Measurements from ENCODE around the gene LSM14A.

Gene LSM14A

DNA sequence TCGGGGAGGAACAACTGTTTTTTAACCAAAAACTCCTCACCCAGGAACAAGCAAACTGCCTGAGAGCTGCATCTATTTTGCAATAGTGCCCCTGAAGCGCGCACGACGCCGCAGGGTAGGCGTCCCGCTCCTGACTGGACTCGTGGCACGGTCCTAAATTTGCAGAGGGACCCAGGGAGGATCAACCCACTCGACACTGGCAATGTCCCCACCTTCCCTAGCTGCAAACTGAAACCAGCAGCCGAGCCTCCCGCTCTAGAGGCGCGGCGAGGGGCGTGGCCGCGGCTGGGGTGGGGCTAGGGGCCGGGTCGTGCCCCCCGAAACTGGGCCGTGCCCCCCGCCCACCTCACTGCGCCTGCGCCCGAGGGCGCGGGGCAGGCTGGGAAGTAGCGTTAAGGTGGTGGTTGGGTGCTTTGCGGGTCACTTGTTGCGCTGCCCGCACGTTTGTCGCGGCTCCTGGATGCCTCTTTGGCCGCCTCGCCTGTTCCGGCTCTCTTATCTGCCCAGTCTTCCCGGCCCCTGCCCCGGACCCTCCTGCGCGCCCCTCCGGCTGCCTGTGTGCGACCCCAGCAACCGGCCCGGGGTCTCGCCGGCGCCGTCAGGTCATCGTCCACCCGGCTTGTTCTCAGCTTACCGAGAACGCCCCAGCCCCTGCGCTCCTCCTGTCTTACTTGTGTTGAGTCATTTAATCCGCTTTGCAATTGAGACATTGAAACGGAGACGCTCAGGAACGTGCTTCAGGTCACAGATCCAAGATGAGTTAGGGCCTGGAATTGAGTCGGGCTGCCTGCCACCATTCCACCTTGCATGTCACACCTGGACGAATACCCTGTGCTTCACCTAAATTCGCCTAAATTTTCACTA, 37.9 kb upstream of the LSM14A start (continued):
- TF ChIP-seq REST (tag by site-specific recombination; IDR thresholded peaks at IDR 0.05) (peak; percentile 60), ZNF48 (tag by site-specific recombination; IDR thresholded peaks at IDR 0.05) (no peak), ZNF350 (tag by site-specific recombination; IDR thresholded peaks at IDR 0.05) (no peak), GFI1B (tag by site-specific recombination; IDR thresholded peaks at IDR 0.05) (peak; percentile 70; the same call in 1 of the 2 replicates), TCF7L2 (IDR thresholded peaks at IDR 0.05; ENCODE audit: borderline replicate concordance, low read depth, low read length) (no peak), ZNF362 (tag by site-specific recombination; IDR thresholded peaks at IDR 0.05) (no peak; the same call in 1 of the 2 replicates), ZNF623 (tag by site-specific recombination; IDR thresholded peaks at IDR 0.05) (peak; percentile 54), ELK4 (IDR thresholded peaks at IDR 0.05; ENCODE audit: borderline replicate concordance, low read depth, low read length) (no peak), HOXD13 (CRISPR knock-in tag; IDR thresholded peaks at IDR 0.05; ENCODE audit: borderline replicate concordance) (no peak), ZNF837 (tag by site-specific recombination; IDR thresholded peaks at IDR 0.05) (peak; percentile 86; the same call in 1 of the 2 replicates), MZF1 (tag by site-specific recombination; IDR thresholded peaks at IDR 0.05; ENCODE audit: borderline replicate concordance) (0 out of 2 replicates have a peak, but pooled peaks have one; percentile 48), ZNF324 (tag by site-specific recombination; IDR thresholded peaks at IDR 0.05) (peak; percentile 96), ZFP69B (tag by site-specific recombination; IDR thresholded peaks at IDR 0.05) (peak; percentile 79), ZNF549 (tag by site-specific recombination; IDR thresholded peaks at IDR 0.05) (no peak), SALL2 (tag by site-specific recombination; IDR thresholded peaks at IDR 0.05; ENCODE audit: borderline replicate concordance) (no peak), TRIM28 (IDR thresholded peaks at IDR 0.05; ENCODE audit: borderline replicate concordance, low read length) (peak; percentile 58; the same call in 1 of the 2 replicates), ZXDB (tag by site-specific recombination; IDR thresholded peaks at IDR 0.05) (peak; percentile 100), INSM2 (tag by site-specific recombination; IDR thresholded peaks at IDR 0.05) (peak; percentile 84), ZNF423 (tag by site-specific recombination; IDR thresholded peaks at IDR 0.05) (peak; percentile 46; the same call in 1 of the 2 replicates), ZNF112 (tag by site-specific recombination; IDR thresholded peaks at IDR 0.05) (no peak), ZNF776 (tag by site-specific recombination; IDR thresholded peaks at IDR 0.05; ENCODE audit: borderline replicate concordance) (no peak), ZNF707 (tag by site-specific recombination; IDR thresholded peaks at IDR 0.05) (no peak), ZSCAN4 (tag by site-specific recombination; IDR thresholded peaks at IDR 0.05) (peak; percentile 73), ZNF175 (tag by site-specific recombination; IDR thresholded peaks at IDR 0.05) (no peak), ZFP3 (tag by site-specific recombination; IDR thresholded peaks at IDR 0.05; ENCODE audit: low read depth) (no peak), ZNF510 (tag by site-specific recombination; IDR thresholded peaks at IDR 0.05; ENCODE audit: insufficient replicate concordance) (no peak), ZNF791 (tag by site-specific recombination; IDR thresholded peaks at IDR 0.05) (no peak; the same call in 1 of the 2 replicates), ZNF354C (tag by site-specific recombination; IDR thresholded peaks at IDR 0.05; ENCODE audit: borderline replicate concordance, low read depth) (no peak), ZNF341 (tag by site-specific recombination; IDR thresholded peaks at IDR 0.05; ENCODE audit: low read depth) (peak; percentile 65), ZNF529 (tag by site-specific recombination; IDR thresholded peaks at IDR 0.05; ENCODE audit: insufficient replicate concordance) (no peak), ZNF23 (tag by site-specific recombination; IDR thresholded peaks at IDR 0.05; ENCODE audit: borderline replicate concordance) (no peak), ZNF140 (tag by site-specific recombination; IDR thresholded peaks at IDR 0.05) (no peak)
